ENCODE measurements around the gene PDZRN3.

The PDZRN3 gene

GRCh38 chr3:73409138-73409763 lies 215.5 kb downstream of the PDZRN3 start:
- no peak for DNase-seq

- no peak for DNase-seq
Measured at GRCh38 chr3:73408634-73409033, 216.1 kb downstream of the PDZRN3 start.

- DNase-seq = no peak
Measured at GRCh38 chr3:73407577-73407976, 217.2 kb downstream of the PDZRN3 start.

- DNase-seq = no peak
Measured at GRCh38 chr3:73405853-73406252, 218.9 kb downstream of the PDZRN3 start.

GRCh38 chr3:73405000-73405399 lies 219.7 kb downstream of the PDZRN3 start:
- DNase-seq = no peak

- no peak for DNase-seq
Measured at GRCh38 chr3:73404435-73404834, 220.3 kb downstream of the PDZRN3 start.

- DNase-seq = no peak
Measured at GRCh38 chr3:73403444-73403843, 221.3 kb downstream of the PDZRN3 start.

- no peak for DNase-seq
Measured at GRCh38 chr3:73401616-73402279, 223.0 kb downstream of the PDZRN3 start.

- no peak for DNase-seq
Measured at GRCh38 chr3:73401059-73401458, 223.7 kb downstream of the PDZRN3 start.

GRCh38 chr3:73399666-73400253 lies 225.0 kb downstream of the PDZRN3 start:
- DNase-seq = no peak

- no peak for DNase-seq
Measured at GRCh38 chr3:73399106-73399505, 225.6 kb downstream of the PDZRN3 start.

GRCh38 chr3:73398084-73398483 lies 226.7 kb downstream of the PDZRN3 start:
- no peak for DNase-seq

GRCh38 chr3:73394240-73394639 lies 230.5 kb downstream of the PDZRN3 start:
- DNase-seq = no peak

GRCh38 chr3:73393005-73393404 lies 231.7 kb downstream of the PDZRN3 start:
- no peak for DNase-seq

GRCh38 chr3:73391984-73392383 lies 232.8 kb downstream of the PDZRN3 start:
- no peak for DNase-seq

- no peak for DNase-seq
Measured at GRCh38 chr3:73389928-73390327, 234.8 kb downstream of the PDZRN3 start.

- no peak for DNase-seq
Measured at GRCh38 chr3:73389117-73389813, 235.5 kb downstream of the PDZRN3 start.

GRCh38 chr3:73385568-73385967 lies 239.2 kb downstream of the PDZRN3 start:
- no peak for DNase-seq

GRCh38 chr3:73384091-73384906 lies 240.4 kb downstream of the PDZRN3 start:
- no peak for DNase-seq

GRCh38 chr3:73383470-73384049 lies 241.2 kb downstream of the PDZRN3 start:
- no peak for DNase-seq

- no peak for DNase-seq
Measured at GRCh38 chr3:73381551-73381950, 243.2 kb downstream of the PDZRN3 start.

GRCh38 chr3:73380735-73381532 lies 243.8 kb downstream of the PDZRN3 start:
- no peak for DNase-seq

Measured in CD4-positive, alpha-beta T cell treated with Interleukin-17A for 1 hour (primary cell).